Stimulated activated CD8-positive, alpha-beta memory T cell treated with anti-CD3 and anti-CD28 coated beads, Interleukin-15, amount 100 ng/mL, for 1 hour (primary cell): ENCODE data around the gene SOX6.
"Not testable (repeated sequence)": the region's sequence is repeated elsewhere in the genome, so short reads cannot be mapped to it uniquely, and the experiment has no call there.

Experiments used
- DNase-seq: peaks from one replicate; pipeline ENCODE4 v3.0.0-alpha.2; 2020; ENCODE audit warnings: low read depth

SOX6 gene

DNA sequence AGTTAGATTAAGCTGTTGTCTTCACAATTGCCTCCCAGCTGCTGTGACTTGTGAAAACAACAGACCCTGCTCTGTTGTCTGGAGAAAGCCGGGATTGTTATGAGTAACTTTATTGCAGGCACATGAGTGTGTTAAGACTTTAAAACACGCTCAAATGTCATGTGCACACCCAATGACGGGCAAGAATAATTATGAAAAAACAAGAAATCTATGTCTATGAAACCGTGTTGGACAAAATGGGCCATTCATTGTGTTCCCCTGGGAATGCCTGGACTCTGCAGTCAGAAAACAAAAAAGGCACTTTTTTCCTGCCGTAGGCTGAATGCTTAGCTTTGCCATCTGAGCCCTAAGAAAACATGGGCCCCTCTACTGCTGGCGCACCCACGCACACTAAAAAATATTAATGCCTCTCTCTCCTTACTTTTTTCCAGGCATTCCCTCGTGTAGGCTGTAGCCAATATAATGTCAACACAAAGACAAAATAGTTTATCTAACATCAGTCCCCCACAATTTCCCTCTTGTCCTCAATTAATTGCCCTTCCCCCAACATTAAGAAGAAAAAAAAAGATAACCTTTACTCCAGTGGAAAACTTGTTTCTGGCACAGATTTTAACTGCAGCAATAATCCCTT, 207.9 kb downstream of the SOX6 start:
- DNase-seq: no peak

DNA sequence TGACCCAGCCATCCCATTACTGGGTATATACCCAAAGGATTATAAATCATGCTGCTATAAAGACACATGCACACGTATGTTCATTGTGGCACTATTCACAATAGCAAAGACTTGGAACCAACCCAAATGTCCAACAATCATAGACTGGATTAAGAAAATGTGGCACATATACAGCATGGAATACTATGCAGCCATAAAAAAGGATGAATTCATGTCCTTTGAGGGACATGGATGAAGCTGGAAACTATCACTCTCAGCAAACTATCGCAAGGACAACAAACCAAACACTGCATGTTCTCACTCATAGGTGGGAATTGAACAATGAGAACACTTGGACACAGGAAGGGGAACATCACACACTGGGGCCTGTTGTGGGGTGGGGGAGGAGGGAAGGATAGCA, 209.4 kb downstream of the SOX6 start:
- DNase-seq: not testable (repeated sequence)

GRCh38 chr11:16141614-16142013, 214.7 kb downstream of the SOX6 start:
- not testable (repeated sequence) for DNase-seq

DNA sequence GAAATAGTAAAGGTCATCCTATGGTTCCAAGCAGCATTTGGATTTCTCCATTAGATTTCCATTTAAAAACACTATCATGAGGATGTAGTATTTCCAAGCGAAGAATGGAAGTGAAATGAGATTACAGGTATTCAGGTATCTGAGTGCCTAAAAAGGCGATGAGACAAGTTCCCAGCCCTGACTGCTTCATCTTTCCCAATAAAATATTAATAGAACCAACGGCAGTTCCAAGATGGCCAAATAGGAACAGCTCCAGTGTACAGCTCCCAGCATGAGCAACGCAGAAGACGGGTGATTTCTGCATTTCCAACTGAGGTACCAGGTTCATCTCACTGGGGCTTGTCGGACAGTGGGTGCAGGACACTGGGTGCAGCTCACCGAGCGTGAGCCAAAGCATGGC, 215.2 kb downstream of the SOX6 start:
- DNase-seq: not testable (repeated sequence)

- no peak for DNase-seq
These were observed 219.5 kb downstream of the SOX6 start for GRCh38 chr11:16136792-16137390.

- DNase-seq: no peak
These were observed 222.5 kb downstream of the SOX6 start for GRCh38 chr11:16133867-16134266.

- no peak for DNase-seq
These were observed 228.6 kb downstream of the SOX6 start for GRCh38 chr11:16127732-16128131.

- no peak for DNase-seq
These were observed 230.0 kb downstream of the SOX6 start for GRCh38 chr11:16126362-16126761.

- no peak for DNase-seq
These were observed 230.6 kb downstream of the SOX6 start for GRCh38 chr11:16125796-16126195.

GRCh38 chr11:16124390-16124789, 232.0 kb downstream of the SOX6 start:
- no peak for DNase-seq

- DNase-seq: no peak
These were observed 234.5 kb downstream of the SOX6 start for GRCh38 chr11:16121853-16122252.

DNA sequence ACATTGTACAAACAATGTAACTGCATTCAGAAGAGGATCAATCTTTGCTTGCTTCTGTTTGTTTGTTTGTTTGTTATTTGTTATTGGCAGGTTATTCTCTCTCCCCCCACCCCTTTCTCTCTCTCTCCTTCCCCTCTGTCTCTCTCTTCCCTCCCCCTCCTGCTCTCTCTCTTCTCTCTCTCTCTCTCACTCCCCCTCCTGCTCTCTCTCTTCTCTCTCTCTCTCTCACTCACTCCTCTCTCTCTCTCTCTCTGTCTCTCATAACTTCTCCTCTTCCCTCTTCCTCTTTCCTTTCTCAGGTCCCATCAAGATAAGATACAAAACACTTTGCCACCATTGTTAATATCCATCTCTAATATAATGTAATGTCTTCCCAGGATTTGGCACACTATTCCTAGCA, 236.3 kb downstream of the SOX6 start:
- no peak for DNase-seq

- no peak for DNase-seq
These were observed 238.2 kb downstream of the SOX6 start for GRCh38 chr11:16117989-16118756.

GRCh38 chr11:16114978-16115871, 241.1 kb downstream of the SOX6 start:
- DNase-seq: no peak

DNA sequence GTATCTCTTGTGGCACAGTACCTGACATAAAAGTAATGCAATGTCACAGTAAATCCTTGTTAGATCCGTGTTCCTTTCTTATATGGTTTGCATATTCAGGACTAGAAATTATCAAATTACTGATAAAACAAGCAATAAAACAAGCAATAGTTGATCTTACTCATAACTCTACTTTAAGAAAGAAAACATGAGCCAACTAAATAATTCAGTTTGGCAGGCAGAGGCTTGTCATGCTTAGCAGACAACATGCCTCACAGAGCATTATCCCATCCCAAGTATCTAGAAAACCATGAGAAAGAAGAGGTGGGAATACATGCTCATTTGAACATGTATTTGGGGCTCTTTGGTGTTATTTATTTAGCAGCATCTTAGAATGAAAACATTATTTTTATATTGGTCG, 241.9 kb downstream of the SOX6 start:
- no peak for DNase-seq

- DNase-seq: no peak
These were observed 244.7 kb downstream of the SOX6 start for GRCh38 chr11:16111690-16112089.

DNA sequence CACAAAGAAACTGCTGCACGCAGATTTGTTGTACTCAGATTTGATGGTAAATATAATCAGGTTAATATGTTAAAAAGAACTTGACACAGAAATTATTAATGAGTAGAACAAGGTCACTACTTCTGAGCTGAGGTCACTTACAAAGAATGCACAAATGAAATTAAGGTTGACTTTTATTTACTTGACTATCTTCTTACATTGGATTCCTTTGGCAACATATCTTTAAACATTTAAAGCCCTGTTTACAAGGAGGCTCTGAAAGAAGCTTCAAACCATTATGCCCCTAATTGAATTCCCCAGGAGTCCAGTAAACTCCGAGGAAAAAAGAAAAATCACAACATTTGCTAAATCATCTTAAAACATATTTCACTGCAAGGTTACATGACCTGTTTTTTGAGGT, 245.5 kb downstream of the SOX6 start:
- no peak for DNase-seq

- no peak for DNase-seq
These were observed 256.9 kb downstream of the SOX6 start for GRCh38 chr11:16099343-16099900.

DNA sequence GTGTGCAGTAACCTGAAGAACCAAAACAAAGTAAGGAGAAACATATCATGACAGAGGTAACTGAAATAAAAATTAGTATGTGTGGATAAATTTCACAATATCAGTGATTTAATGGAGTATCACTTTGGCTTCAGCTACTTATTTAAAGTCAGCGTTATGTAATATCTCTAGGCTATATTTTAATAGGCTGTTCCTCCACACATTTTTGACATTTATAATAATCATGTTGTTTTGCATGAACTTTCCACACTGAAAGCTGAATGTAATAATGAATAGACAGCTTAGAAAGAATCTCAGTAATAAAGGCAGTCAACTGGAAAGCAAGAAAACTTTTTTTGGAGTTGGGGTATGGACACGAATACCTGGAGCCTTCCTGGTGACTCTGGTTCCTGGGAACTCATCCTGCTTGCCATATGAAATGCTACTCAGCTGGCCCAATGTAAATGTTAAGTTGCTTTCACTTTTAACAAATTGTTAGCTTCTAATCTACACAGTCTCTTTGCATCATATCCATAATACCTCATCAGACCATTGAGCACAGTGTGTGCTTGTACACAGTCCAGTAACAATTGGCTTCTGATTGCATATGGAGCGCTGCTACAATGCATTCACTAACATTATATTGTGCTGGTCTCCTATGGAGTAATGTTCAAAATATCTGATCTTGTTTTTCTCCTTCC, 257.7 kb downstream of the SOX6 start:
- DNase-seq: no peak

DNA sequence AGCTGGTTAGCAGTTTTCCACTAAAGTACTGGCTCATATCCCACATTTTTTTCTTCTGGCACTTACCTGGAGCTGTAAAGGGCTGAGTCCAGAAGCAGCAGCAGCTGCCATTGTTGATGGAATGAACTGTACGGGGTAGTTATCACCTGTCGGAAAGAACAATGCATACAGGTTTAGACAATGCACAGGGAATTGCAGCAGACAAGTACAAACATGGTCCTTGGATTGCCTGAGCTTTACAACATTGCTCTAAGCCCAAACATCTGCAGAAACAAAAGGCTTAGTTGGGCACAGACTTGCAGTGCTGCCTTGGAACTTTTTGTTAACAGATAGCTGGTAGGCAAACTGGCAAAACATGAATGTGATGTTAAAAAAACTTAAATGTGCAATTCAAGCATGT, 258.8 kb downstream of the SOX6 start:
- no peak for DNase-seq

DNA sequence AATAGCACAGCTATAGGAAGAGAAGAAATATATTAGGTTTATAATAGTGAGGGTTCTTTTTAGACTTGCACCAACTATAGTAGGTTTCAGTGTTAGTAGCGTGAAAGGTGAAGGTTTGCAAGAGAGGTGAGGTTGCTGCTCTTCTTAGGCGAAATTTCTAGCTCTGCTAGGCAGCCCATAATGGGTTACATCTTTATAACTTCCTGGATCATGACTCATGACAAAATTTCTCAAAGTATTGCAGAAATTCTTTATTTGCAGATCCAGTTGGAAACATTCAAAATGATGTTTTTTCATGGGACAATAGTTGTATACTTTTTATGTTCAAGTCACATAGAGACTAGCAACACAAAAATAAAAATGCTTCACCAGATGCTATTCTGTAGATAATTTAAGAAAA, 260.0 kb downstream of the SOX6 start:
- no peak for DNase-seq

- no peak for DNase-seq
These were observed 260.6 kb downstream of the SOX6 start for GRCh38 chr11:16095756-16096155.
